GM11168 (cell line): Measurements from ENCODE around the gene S100A9.
"Not testable (repeated sequence)": the region's sequence is repeated elsewhere in the genome, so short reads cannot be mapped to it uniquely, and the experiment has no call there.

Experiments used
- in situ Hi-C: fragments of 300-500 bp; cut with MboI; formaldehyde crosslinking; loops from one replicate; pipeline ENCODE4 v1.12.0; 2022; ENCODE audit warnings: low sequenced_read_pairs; ENCODE audit not compliant: unreplicated experiment

S100A9 gene

GRCh38 chr1:153357853-153358690 is at the start of gene S100A9:
TSS of gene S100A9 (plus strand) at chr1:153357854. CDS start at chr1:153358284, 430 bp downstream.
- in situ Hi-C loops = no loop called here

DNA sequence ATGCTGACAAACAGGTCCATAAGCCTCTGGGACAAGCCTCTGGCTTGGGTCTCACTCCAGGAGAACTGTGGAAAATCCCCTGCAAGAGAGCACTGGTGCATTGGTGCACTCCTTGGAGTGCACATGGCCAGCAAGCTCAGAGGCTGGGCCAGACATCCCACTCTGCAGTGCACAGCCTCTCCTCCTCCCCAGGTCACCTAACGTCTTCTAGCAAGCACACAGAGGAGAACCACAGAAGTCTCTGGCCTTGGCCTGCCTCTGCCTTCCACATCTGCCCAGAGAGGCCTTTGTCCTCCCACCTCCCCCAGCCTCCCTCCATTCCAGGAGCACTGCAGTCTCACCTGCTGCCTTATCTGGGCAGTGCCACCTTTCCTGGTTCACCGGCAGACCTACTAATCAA is 49.1 kb upstream of the S100A9 start:
- in situ Hi-C loops = no loop called here

DNA sequence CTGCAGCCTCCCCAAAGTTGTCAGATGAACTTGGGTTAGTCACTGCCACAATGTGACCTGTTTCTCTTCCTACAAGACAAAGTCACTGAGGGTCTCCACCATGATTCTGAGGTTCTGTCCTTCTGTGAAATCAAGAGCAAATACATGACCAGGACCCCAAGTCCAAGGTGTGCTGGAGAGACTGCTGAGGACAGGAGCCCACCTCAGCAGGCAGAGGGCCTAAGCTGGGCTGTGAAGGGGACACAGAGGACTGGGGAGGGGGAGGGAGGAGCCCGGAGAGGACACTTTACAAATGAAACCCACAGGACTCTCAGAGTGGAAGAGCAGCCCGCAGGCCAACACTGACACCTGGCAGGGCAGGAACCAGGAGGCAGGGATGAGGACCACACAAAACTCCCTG is 48.2 kb upstream of the S100A9 start:
- in situ Hi-C loops = no loop called here

GRCh38 chr1:153310526-153310925 is 47.1 kb upstream of the S100A9 start:
- in situ Hi-C loops = no loop called here

DNA sequence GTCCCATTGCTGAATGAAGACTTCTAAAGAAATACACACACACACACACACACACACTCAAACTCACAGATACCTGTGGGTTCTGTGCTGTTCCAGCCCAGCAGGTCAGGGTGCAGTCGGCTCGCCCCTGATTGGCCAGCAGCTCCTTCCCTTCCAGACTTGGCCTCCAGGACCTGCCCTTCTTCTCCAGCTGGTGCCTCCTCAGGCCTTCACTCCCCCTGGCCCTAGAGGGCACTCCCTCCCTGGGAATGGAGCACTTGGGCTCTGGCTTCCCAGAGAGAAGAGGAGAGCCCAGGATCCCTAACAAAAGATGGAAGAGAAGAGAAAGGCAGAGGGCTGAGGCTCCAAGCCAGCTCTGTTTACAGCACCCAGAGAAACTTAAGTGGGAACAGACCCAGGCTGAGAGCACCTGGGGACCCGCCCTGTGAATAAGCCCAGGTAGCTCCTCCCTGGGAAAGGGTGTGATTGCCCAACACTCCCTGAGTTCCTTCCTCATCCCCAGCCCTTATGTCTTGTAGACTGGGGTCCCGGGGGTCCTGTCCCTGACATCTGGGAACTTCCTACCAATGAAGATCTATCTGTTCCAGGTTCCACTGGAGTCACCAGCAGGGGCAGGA is 45.0 kb upstream of the S100A9 start, which contains the start of gene PGLYRP3:
TSS of gene PGLYRP3 (minus strand) at position 383 of the 617 bp plus-strand sequence. CDS start 2,287 bp downstream, outside the sequence.
- in situ Hi-C loops = no loop called here

GRCh38 chr1:153313288-153313687 is 44.4 kb upstream of the S100A9 start:
- in situ Hi-C loops = no loop called here

- in situ Hi-C loops = not testable (repeated sequence)
Observed at GRCh38 chr1:153314388-153314787, 43.3 kb upstream of the S100A9 start.

DNA sequence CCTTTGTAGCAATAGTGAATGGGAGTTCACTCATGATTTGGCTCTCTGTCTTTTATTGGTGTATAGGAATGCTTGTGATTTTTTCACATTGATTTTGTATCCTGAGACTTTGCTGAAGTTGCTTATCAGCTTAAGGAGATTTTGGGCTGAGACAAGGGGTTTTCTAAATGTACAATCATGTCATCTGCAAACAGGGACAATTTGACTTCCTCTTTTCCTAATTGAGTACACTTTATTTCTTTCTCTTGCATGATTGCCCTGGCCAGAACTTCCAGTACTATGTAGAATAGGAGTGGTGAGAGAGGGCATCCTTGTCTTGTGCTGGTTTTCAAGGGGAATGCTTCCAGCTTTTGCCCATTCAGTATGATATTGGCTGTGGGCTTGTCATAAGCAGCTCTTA is 41.6 kb upstream of the S100A9 start:
- in situ Hi-C loops = not testable (repeated sequence)

GRCh38 chr1:153318145-153318544 is 39.5 kb upstream of the S100A9 start:
- in situ Hi-C loops = not testable (repeated sequence)

DNA sequence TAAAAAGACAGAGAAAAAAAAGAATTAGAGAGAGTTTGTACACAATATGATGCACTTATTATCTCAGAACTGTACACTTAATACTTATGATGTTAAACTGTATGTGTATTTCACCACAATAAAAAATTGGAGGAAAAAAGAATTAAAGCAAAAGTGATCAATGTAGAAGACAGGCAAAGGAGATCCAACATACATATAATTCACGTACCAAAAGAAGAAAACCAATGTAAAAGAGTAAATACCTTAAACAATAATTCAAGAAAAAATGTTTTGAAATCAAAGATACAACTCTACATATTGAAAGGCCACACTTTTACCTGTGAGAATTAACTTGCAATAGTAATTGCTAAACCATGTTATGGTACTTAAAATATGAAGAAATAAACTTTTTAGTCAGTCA is 35.1 kb upstream of the S100A9 start:
- in situ Hi-C loops = no loop called here

GRCh38 chr1:153324912-153325311 is 32.7 kb upstream of the S100A9 start:
- in situ Hi-C loops = no loop called here

GRCh38 chr1:153333902-153334301 is 23.8 kb upstream of the S100A9 start:
- in situ Hi-C loops = no loop called here

DNA sequence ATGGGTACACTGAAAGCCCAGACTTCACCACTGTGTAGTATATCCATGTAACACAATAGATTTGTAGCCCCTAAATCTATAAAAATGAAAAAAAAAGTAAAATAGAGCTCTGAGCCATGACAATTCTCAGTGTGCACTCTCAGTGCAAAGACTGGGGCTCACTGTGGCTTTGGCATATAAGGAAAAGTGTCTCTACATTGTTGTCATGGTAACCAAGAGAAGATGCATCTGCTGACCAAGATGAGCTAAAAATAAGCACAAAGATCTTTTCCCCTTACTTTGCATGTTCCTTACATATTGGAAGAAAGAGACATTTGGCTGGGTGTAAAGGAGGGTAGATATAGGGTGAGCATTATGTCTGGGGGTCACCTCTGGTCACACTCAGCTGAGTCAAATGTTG is 21.0 kb upstream of the S100A9 start:
- in situ Hi-C loops = no loop called here

GRCh38 chr1:153337980-153338853 is 19.4 kb upstream of the S100A9 start:
- in situ Hi-C loops = no loop called here

- in situ Hi-C loops = no loop called here
Observed at GRCh38 chr1:153339802-153340201, 17.9 kb upstream of the S100A9 start.

- in situ Hi-C loops = no loop called here
Observed at GRCh38 chr1:153340356-153340755, 17.3 kb upstream of the S100A9 start.

- in situ Hi-C loops = no loop called here
Observed at GRCh38 chr1:153341431-153341934, 16.2 kb upstream of the S100A9 start.

GRCh38 chr1:153342178-153342577 is 15.5 kb upstream of the S100A9 start:
- in situ Hi-C loops = no loop called here

DNA sequence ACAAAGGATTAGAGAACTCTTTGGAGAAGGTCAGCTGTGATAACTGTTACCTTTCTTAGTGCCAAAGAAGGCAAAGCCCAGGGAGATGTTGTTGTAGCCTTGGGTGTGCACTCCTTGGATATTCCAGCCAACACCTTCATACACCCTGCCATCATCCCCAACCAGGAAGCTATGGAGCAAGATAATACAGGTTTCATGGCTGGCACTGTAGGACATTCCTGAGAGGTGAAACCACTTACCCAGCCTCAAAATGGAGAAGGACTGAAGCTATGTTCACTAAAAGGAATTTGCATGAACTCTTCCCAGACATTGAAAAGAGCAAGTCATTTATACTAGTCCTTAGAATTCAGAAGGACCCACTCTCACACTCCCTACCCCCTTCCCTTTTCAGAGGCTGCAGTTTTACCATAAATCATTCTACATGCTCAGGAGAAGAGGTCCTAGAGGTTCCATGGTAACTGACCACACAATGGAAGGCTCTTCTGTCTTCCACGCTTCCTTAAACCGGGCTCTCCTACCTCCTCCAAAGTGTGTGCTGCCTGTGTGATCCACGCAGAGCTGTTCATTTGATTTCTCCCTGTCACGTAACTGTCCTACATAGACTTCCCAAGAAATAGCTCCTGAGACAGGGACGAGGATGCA is 14.5 kb upstream of the S100A9 start:
- in situ Hi-C loops = no loop called here
